ENCODE data around the gene TMEM147.

The TMEM147 gene

DNA sequence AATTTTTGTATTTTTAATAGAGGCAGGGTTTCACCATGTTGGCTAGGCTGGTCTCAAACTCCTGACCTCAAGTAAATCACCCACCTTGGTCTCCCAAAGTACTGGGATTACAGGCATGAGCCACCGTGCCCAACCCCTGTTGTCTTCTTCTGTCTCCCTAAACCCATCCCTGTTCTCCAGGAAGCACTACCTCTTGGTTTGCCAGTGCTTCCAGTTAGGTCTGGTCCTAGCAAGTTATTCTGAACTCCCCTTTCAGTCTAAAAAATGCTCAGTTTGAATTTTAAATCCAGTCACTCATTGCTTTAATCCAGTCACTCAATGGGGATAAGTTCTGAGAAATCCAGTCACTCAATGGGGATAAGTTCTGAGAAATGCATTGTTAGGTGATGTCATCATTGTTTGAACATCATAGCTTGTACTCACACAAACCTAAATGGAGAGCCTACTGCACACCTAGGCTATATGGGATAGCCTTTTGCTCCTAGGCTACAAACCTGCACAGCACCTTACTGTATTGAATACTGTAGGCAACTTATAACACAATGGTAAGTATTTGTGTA, 26.1 kb downstream of the TMEM147 start:
- H3K36me3 ChIP-seq (ENCODE audit: control insufficient read depth, insufficient read depth, low read length): no peaks in the 10 kb centered on the region
- no peak for TF ChIP-seq CTCF (IDR thresholded peaks at IDR 0.05; ENCODE audit: insufficient read depth, low read length, poor library complexity, severe bottlenecking)
- no peak overlapping the region for H3K4me3 ChIP-seq (replicated peaks; ENCODE audit: low read depth, low read length)
- no peak for DNase-seq (ENCODE audit: extremely low read depth, insufficient read length)
- H3K27me3 ChIP-seq (replicated peaks; ENCODE audit: control insufficient read depth, insufficient read depth, low read length): no peaks in the 10 kb centered on the region

- H3K36me3 ChIP-seq (ENCODE audit: control insufficient read depth, insufficient read depth, low read length): no peaks in the 10 kb centered on the region
- DNase-seq (ENCODE audit: extremely low read depth, insufficient read length): no peak
- TF ChIP-seq CTCF (IDR thresholded peaks at IDR 0.05; ENCODE audit: insufficient read depth, low read length, poor library complexity, severe bottlenecking): no peak
- H3K4me3 ChIP-seq (replicated peaks; ENCODE audit: low read depth, low read length): no peak overlapping the region
- no peaks in the 10 kb centered on the region for H3K27me3 ChIP-seq (replicated peaks; ENCODE audit: control insufficient read depth, insufficient read depth, low read length)
Observed at GRCh38 chr19:35577918-35578317, 32.5 kb downstream of the TMEM147 start.

DNA sequence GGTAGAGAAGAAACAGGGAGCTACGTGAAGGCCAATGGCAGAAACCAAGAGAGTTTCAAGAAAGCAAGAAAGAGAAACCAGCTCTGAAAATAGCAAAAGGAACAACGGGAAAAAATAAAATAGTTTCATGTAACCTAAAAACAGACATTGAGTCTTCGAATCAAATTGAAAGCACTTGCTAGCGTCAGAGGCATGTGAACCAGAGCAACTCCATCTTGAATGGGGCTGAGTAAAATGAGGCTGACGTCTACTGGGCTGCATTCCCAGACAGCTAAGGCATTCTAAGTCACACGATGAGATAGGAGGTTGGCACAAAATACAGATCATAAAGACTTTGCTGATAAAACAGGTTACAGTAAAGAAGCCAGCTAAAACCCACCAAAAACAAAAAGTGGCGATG, 33.3 kb downstream of the TMEM147 start:
- H3K27me3 ChIP-seq (replicated peaks; ENCODE audit: control insufficient read depth, insufficient read depth, low read length): no peaks in the 10 kb centered on the region
- TF ChIP-seq CTCF (IDR thresholded peaks at IDR 0.05; ENCODE audit: insufficient read depth, low read length, poor library complexity, severe bottlenecking): no peak
- H3K4me3 ChIP-seq (replicated peaks; ENCODE audit: low read depth, low read length): no peak overlapping the region
- DNase-seq (ENCODE audit: extremely low read depth, insufficient read length): no peak
- no peaks in the 10 kb centered on the region for H3K36me3 ChIP-seq (ENCODE audit: control insufficient read depth, insufficient read depth, low read length)

GRCh38 chr19:35582760-35583159, 37.3 kb downstream of the TMEM147 start:
- Histone ChIP-seq H3K36me3 (ENCODE audit: control insufficient read depth, insufficient read depth, low read length) (no peaks in the 10 kb centered on the region), H3K4me3 (replicated peaks; ENCODE audit: low read depth, low read length) (no peak overlapping the region), H3K27me3 (replicated peaks; ENCODE audit: control insufficient read depth, insufficient read depth, low read length) (no peaks in the 10 kb centered on the region)
- TF ChIP-seq CTCF (IDR thresholded peaks at IDR 0.05; ENCODE audit: insufficient read depth, low read length, poor library complexity, severe bottlenecking): no peak
- no peak for DNase-seq (ENCODE audit: extremely low read depth, insufficient read length)

GRCh38 chr19:35585848-35586247, 40.4 kb downstream of the TMEM147 start, which contains the start of gene PMIS2:
Gene PMIS2 (plus strand): TSS chr19:35586173. CDS start chr19:35586260, 87 bp downstream.
- DNase-seq (ENCODE audit: extremely low read depth, insufficient read length): no peak
- no peaks in the 10 kb centered on the region for H3K27me3 ChIP-seq (replicated peaks; ENCODE audit: control insufficient read depth, insufficient read depth, low read length)

More at GRCh38 chr19:35585848-35586247, 40.4 kb downstream of the TMEM147 start, which contains the start of gene PMIS2:
- TF ChIP-seq CTCF (IDR thresholded peaks at IDR 0.05; ENCODE audit: insufficient read depth, low read length, poor library complexity, severe bottlenecking): no peak
- H3K4me3 ChIP-seq (replicated peaks; ENCODE audit: low read depth, low read length): no peak within 1 kb of the TSS
- no peaks in the 10 kb centered on the region for H3K36me3 ChIP-seq (ENCODE audit: control insufficient read depth, insufficient read depth, low read length)
